SK-N-SH treated with all-trans-retinoic acid at 6 μM for 48 hours (cell line): ENCODE results near the gene MALL.
"Not testable (repeated sequence)": the region's sequence is repeated elsewhere in the genome, so short reads cannot be mapped to it uniquely, and the experiment has no call there.

Source experiments
- ATAC-seq: fragments of 200-7000 bp; cut with Tn5 transposase; 3 replicates; pipeline ENCODE4 v1.9.1; 2020; ENCODE audit warnings: mild to moderate bottlenecking, moderate library complexity

The MALL gene

DNA sequence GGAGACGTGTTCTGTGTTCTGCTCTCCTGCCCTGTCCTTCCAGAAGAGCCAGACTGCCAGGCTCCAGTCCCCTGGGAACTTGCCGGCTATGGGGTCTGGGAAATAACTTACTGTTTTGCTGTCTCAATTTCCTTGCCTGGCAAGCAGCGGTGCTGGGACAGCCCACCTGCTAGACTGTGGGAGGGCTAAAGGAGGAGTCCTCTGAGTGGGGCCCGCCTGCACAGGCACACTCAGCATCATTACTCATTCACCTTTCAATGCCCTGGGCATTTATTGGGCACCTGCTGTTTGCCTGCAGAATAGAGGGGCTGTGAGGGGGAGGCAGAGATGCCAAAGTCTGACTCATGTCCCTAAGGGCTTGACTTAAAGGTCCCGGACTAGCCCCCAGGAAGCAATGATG, 65.4 kb downstream of the MALL start:
- ATAC-seq, result not testable (repeated sequence)

DNA sequence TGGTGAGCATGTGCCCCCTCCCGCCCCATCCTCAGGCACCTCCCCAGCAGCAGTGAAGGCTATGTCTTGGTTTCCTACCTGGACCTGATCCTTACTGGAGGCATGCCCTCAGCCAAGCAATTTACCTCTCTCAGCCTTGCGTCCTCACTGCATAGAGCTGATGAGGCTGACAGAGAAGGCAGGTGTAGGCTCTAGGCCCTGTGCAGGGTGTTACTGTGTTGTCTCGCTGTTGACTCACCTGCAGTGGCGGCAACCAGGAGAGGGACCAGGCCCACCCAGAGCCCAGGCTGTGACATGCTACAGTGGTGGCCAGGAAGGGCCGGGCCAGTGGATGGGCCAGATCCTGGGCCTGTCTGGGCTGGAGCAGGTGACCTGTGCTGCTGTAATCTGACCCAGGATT, 65.9 kb downstream of the MALL start:
- not testable (repeated sequence) for ATAC-seq

DNA sequence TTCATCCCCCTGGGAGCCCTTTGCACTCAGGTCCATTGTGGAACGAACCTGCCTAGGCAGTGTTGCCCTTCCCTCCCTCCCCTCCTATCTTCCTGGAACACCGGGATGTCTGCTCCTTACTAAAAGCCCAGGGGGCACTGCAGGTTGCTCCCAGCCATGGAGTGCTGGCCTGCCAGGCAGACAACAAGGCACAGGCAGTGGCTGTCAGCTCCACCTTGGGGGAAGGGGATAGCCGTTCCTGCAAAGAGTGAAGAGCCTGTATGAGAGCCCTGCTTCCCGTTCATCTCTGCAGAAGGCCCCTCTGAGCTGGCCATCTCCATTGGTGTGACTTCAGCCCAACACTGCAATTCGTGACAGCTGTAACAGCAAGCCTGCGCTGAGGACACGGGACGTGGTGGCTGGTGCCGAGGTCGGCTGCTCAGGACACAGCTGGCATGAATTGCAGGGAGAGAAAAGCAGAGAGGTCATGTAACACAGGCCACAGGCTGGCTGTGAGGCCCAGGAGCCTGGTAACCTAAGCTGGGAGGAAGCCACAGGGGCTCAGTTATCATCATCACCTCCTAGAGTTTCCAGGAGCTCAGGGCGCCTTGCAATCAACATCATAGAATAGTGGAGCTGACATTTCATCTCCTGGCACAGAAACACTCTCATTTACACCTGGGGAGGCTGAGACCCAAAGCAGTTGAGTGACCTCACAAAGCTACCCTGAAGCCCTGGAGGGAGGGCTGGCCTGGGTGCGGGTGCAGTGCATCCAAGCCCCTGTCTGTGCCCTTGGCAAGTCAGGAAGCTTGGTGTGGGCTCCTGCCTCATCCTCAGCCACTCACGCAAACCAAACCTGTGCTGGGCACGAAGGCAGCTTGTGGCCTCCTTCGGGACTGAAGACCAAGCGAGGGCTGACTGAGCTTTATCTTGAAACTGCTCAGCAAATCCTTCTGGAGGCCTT, 67.1 kb downstream of the MALL start:
- ATAC-seq, result peak; percentile 39; the same call in 2 of the 3 replicates

DNA sequence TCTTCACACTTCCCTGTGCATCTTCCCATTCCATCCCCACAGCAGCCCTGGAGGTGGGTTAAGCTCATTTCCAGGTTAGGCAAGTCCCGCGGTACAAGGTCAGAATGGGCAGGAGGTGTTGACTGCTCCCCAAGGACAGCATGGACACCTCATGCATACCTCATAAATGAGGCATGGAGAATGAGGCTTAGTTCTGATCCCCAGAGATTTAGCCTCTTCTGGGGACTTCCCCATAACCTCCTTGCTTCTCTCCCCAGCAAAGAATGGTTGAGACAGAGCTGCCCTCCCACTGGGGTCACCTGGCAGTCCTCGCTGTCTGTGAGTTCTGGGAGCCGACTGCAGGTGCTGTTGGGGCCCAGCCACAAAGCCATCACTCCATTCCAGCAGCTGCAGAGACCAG, 68.4 kb downstream of the MALL start:
- not testable (repeated sequence) for ATAC-seq

DNA sequence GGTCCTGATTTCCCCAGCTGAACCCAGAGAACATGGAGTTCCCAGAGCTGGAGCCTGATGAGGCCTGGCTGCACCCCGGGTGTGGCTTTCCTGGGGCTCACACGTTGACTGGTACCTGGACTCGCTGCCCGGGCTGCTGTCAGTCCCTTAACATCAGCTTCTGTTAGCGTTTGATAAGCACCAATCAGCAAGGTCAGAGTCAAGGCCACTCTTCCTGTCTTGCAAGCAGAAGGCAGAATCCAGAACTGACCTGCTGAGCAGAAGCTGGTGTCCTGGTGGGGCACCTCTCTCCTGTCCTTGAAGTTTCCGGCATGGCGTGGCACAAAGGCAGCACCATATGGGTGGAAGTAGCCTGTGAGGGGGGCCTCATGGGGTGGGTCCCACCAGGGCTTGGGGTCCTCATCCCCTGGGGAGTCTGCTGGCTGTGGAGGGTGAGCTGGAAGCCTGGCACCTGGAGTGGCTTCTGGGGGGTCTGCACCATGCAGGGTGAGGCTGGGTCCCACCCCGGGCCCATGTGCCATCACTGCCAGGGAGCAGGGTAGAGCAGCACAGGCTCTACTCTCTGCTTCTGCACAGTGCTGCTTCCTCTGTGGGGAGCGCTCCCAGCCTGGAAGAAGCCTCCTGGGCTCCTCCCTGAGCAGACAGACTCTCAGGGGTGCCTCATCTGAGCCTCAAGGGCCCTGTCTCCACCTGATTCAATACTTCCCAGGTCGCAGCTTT, 73.5 kb downstream of the MALL start:
- ATAC-seq, result not testable (repeated sequence)

DNA sequence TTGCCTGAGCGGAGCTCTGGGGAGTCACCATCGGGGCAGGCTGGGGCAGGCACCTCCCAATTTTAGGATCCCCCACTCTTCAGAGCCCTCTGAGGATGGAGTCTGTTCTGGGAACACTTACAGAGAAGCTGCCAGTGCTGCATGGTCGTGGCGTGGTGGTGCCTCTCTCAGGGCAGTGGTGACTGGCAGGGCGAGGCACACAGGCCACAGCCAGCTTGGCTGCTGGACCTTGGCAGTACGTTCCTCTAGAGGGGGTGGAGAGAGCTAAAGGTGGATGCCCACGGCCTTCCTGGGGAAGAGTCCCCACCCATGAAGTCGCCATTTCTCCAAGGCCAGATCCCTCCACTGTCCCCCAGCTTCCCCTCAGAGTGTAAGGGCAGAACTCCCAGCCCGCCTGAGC, 78.3 kb downstream of the MALL start:
- ATAC-seq, result peak; percentile 20; the same call in 2 of the 3 replicates

DNA sequence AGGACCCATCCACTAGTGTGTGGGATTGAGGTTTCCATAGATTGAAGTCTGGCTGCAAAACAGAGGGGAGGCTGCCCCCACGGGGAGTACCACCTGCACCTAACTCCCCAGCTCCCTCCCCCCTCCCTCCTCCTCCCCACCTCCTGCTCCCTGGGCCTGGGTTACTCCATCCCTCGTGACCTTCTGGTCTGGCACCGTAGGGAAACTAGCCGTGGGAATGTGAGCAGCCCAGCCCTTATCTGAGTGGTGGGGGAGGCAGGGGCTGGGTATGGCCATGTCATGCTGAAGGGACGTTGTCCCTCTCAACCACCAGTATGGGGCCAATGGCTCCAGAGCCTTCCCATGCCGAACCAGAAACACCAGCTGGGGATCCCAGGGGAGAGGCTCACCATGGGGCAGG, 80.2 kb downstream of the MALL start:
- ATAC-seq, result not testable (repeated sequence)

DNA sequence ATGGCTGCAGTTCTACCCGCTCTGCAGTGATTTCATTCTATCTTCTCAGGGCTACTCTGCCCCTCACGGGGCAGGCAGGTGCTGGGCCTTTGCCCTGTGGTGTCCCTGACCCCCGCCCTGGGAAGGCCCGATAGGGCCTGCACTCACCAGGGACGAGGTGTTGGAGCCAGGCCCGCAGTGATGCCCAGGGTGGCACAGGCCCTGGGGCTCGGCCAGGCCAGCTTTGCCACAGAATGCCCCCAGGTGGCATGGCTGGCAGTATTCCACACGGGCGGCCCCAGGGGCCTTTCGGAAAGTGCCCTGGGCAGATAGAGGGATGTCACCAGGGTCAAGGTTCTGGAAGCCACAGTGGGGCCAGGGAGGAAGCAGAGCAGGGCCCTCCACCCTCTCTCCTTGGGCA, 80.7 kb downstream of the MALL start:
- ATAC-seq, result not testable (repeated sequence)
